GM12865 (cell line): ENCODE data around the gene KCNQ5.

Experiments used
- DNase-seq: peaks from one replicate; pipeline ENCODE4 v3.0.0; 2010; ENCODE audit warnings: low read depth
- H3K4me3 ChIP-seq: 2 replicates; pipeline ENCODE4 v1.5.1; 2011; ENCODE audit warnings: mild to moderate bottlenecking, low read depth, low read length, control low read depth
- TF ChIP-seq, protein P1 (sequence below): IDR thresholded peaks from 2 replicates; pipeline ENCODE4 v1.5.1; 2011; ENCODE audit warnings: low read length, control low read depth, low read depth, inconsistent platforms; ENCODE audit not compliant: insufficient read depth; ENCODE audit errors: missing control alignments

Gene KCNQ5

DNA sequence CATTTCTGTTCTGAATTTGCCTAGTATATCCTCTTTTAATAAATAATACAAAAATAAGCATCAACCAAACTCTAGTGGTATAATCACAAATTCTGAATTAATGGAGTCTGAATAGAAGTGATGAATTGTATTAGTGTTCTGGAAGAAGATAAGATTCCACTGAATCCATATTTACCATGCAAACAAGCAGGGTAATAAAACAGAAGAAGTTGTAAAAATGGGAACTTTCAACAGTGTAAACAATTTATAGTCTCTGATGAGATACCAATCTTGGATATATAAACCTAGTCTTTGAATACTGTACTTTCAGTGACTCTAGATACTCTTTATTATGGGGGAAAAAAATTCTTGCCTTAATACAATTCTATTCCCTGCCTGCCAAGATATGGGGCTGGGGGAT, 405.8 kb downstream of the KCNQ5 start:
- no peak overlapping the region for H3K4me3 ChIP-seq
- TF ChIP-seq, protein P1, sequence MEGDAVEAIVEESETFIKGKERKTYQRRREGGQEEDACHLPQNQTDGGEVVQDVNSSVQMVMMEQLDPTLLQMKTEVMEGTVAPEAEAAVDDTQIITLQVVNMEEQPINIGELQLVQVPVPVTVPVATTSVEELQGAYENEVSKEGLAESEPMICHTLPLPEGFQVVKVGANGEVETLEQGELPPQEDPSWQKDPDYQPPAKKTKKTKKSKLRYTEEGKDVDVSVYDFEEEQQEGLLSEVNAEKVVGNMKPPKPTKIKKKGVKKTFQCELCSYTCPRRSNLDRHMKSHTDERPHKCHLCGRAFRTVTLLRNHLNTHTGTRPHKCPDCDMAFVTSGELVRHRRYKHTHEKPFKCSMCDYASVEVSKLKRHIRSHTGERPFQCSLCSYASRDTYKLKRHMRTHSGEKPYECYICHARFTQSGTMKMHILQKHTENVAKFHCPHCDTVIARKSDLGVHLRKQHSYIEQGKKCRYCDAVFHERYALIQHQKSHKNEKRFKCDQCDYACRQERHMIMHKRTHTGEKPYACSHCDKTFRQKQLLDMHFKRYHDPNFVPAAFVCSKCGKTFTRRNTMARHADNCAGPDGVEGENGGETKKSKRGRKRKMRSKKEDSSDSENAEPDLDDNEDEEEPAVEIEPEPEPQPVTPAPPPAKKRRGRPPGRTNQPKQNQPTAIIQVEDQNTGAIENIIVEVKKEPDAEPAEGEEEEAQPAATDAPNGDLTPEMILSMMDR: no peak
- DNase-seq: no peak

DNA sequence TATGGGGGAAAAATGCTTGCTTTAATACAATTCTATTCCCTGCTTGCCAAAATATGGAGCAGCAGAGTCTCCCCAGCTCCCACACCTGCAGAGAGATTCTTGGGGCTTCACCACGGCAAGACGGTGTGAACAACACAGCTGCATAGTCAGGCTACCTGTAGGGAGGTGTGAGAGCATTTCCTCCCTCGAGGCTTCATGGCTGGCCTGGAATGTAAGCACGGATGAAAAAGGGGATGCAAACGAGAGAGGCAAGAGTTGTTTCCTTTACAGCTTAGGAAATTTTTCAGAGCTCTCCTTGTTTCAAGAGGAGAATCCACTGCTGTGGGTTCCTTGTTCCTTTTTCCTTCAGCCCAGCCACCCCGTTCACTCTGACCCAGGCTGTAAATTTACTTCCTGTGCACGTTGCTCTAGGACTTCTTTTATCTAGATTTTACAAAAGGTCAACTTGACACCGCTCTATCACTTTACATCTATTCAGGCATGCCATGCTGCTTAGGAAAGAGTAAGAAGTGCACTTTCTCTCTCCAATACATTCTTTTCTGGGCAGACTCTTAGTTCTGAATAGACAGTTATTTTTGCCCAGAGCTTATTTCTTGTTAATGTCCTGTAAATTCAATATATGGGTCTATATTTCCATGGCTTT, 406.4 kb downstream of the KCNQ5 start:
- no peak overlapping the region for H3K4me3 ChIP-seq
- DNase-seq: no peak
- TF ChIP-seq, protein P1: no peak

DNA sequence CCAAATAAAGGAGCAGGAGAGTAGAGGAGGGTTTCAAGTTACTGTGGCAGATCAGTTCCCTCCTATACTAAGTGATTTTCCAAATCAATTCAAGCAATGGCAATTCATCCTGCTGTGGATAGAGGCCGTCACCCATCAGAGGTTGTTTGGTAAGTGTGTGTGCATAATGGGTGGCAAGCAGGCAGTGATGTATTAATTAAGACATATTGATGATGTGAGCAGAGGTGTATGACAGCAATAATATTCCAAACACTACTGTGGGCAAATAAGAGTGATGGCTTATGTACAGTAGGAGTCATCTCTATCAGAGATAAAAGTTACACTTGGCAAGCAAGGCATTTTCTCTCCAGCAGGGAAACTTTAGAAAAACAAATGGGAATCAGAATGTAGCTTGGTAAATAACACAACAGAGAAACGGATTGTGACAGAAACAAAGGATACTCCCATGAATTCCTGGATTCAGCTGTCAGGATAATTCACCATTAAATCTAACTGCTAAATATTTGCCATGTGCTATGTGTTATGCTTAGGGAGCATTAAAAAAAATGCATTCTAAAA, 407.1 kb downstream of the KCNQ5 start:
- TF ChIP-seq, protein P1: no peak
- no peak overlapping the region for H3K4me3 ChIP-seq
- DNase-seq: no peak

DNA sequence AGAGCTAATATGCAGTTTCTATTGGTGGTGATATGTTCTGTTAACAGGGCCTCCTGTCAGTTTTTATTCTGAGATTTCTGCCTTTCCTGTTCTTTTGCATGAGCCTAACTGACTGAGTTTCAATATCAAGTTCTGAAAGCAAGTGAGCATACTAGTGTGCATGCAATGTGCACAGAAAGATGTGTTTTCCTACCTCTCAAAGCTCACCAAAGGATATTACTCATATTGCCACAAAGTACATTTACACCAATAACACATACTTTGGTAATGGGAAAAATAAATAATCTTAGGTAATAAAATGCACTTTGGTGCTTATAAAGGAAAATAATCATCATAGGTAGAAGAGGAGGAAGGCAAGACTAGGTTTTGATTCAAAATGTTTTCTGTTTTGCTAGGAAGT, 408.4 kb downstream of the KCNQ5 start:
- no peak overlapping the region for H3K4me3 ChIP-seq
- peak; percentile 50 for DNase-seq
- TF ChIP-seq, protein P1: no peak

DNA sequence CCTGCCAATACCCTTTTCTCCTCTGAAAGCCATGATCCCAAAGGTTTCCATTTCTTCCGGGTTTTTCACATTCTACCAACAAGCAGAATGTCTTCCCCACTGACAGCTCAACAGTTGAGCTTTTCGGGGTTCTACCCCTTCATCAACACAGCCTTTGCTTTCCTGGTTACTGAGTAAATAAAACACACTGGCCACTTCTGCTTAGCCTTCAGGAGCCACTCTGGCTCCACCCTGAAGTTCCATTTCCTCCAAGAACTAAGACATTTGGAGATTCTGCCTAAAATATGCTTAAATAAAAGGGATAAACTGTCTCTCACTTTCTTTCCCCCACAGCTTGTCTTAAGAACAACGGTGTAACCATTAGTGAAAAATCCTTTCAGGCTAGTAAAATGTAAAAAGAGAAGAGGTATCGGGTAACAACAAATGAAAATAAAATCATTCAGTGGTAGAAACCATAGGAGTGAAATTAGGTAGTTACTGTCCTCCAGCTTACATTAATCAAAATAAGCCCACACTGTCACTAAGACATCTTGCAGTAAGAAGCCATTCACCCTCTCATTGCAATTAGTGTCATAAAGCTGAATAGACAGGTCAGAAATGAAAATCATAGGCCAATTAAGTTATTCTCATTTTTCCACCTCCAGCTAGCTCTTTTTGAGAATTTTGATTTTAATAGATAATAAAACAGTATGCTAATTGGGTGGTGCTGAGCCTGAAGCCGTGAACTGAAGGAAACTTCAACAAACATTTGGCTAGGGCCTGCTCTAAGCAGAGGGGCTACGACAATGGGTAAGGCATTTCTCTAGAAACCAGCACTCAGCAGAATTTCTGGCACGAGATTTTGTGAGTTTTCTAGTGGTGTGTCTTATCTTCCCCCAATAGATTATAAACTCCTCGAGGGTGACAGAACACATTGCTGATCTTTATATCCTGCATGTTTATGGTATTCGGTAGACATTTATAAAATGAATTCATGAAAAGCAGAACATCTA, 409.2 kb downstream of the KCNQ5 start:
- no peak for DNase-seq
- H3K4me3 ChIP-seq: no peak overlapping the region
- TF ChIP-seq, protein P1: no peak

DNA sequence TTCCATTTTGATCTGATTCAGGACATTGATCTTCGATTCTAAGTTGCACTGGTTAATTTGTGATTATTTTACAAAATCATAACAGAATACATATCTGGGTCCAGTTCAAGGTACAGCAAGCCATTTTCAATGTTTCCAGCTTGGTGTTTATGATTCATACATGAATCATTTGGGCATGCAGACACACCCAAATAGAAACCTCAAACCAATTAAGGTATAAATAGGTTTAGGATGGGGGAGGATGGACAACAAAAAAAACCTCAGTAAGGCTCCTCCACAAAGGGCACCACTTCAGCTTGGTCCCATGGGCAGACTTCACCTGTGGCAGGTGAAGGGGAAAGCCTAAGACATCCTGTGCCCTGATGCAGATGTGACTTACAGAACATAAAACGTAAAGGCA, 410.7 kb downstream of the KCNQ5 start:
- H3K4me3 ChIP-seq: no peak overlapping the region
- TF ChIP-seq, protein P1: no peak
- DNase-seq: no peak
